ENCODE data around the gene EDN1. TPM values are rescaled to one million over a fixed set of nuclear protein-coding genes. Genes with fewer than 3 reads are reported as not detected.

EDN1 gene
- total RNA-seq, 1 donor from 2014 or later, result 18.8 TPM

- no peak overlapping the region for H3K4me3 ChIP-seq
- H3K4me1 ChIP-seq, result no peaks in the 10 kb centered on the region
- H3K27me3 ChIP-seq, result no peaks in the 10 kb centered on the region
- H3K36me3 ChIP-seq, result no peaks in the 10 kb centered on the region
- no peaks in the 10 kb centered on the region for H3K9me3 ChIP-seq
- no peak for DNase-seq
- no peak for ATAC-seq
- intact Hi-C loops (cut with DNase I), result no loop called here
- H3K27ac ChIP-seq, result no peak overlapping the region
- no peak for TF ChIP-seq CTCF (IDR thresholded peaks at IDR 0.05)
Measured at GRCh38 chr6:12246900-12247299, 43.3 kb upstream of the EDN1 start.

GRCh38 chr6:12249541-12250382 is 40.4 kb upstream of the EDN1 start:
- Histone ChIP-seq H3K36me3 (no peaks in the 10 kb centered on the region), H3K9me3 (no peaks in the 10 kb centered on the region), H3K27me3 (no peaks in the 10 kb centered on the region), H3K4me3 (no peak overlapping the region), H3K4me1 (no peaks in the 10 kb centered on the region), H3K27ac (no peak overlapping the region)
- intact Hi-C loops (cut with DNase I), result no loop called here
- TF ChIP-seq CTCF (IDR thresholded peaks at IDR 0.05), result no peak
- DNase-seq, result no peak
- ATAC-seq, result no peak

- H3K4me1 ChIP-seq, result no peaks in the 10 kb centered on the region
- TF ChIP-seq CTCF (IDR thresholded peaks at IDR 0.05), result no peak
- intact Hi-C loops (cut with DNase I), result no loop called here
Measured at GRCh38 chr6:12250383-12250770, 39.8 kb upstream of the EDN1 start.

GRCh38 chr6:12254210-12254609 is 36.0 kb upstream of the EDN1 start:
- TF ChIP-seq CTCF (IDR thresholded peaks at IDR 0.05), result no peak
- Histone ChIP-seq H3K27me3 (no peaks in the 10 kb centered on the region), H3K9me3 (no peaks in the 10 kb centered on the region), H3K27ac (no peak overlapping the region), H3K36me3 (no peaks in the 10 kb centered on the region), H3K4me1 (no peaks in the 10 kb centered on the region), H3K4me3 (no peak overlapping the region)
- DNase-seq (no peak), ATAC-seq (no peak)
- intact Hi-C loops (cut with DNase I), result no loop called here

More at GRCh38 chr6:12250383-12250770, 39.8 kb upstream of the EDN1 start:
- ATAC-seq (no peak), DNase-seq (no peak)
- Histone ChIP-seq H3K9me3 (no peaks in the 10 kb centered on the region), H3K27ac (no peak overlapping the region), H3K36me3 (no peaks in the 10 kb centered on the region), H3K4me3 (no peak overlapping the region), H3K27me3 (no peaks in the 10 kb centered on the region)

- TF ChIP-seq CTCF (IDR thresholded peaks at IDR 0.05), result no peak
- intact Hi-C loops (cut with DNase I), result no loop called here
- DNase-seq (no peak), ATAC-seq (no peak)
- H3K27ac ChIP-seq, result no peak overlapping the region
- no peaks in the 10 kb centered on the region for H3K27me3 ChIP-seq
- H3K9me3 ChIP-seq, result no peaks in the 10 kb centered on the region
- H3K4me3 ChIP-seq, result no peak overlapping the region
- no peaks in the 10 kb centered on the region for H3K4me1 ChIP-seq
- no peaks in the 10 kb centered on the region for H3K36me3 ChIP-seq
Measured at GRCh38 chr6:12258191-12258590, 32.0 kb upstream of the EDN1 start.
